Stimulated activated CD4-positive, alpha-beta T cell treated with anti-CD3 and anti-CD28 coated beads, Interleukin-12 subunit alpha, Interleukin-12 subunit beta, amount 100 ng/mL, for 24 hours (primary cell): ENCODE measurements around the gene PIEZO2.
"Not testable (repeated sequence)": the region's sequence is repeated elsewhere in the genome, so short reads cannot be mapped to it uniquely, and the experiment has no call there.

Experiments used
- DNase-seq, 2 experiments: peaks; one replicate each; pipeline ENCODE4 v3.0.0-alpha.2; 2020; ENCODE audit warnings: low read depth in 2 of 2

PIEZO2 gene

DNA sequence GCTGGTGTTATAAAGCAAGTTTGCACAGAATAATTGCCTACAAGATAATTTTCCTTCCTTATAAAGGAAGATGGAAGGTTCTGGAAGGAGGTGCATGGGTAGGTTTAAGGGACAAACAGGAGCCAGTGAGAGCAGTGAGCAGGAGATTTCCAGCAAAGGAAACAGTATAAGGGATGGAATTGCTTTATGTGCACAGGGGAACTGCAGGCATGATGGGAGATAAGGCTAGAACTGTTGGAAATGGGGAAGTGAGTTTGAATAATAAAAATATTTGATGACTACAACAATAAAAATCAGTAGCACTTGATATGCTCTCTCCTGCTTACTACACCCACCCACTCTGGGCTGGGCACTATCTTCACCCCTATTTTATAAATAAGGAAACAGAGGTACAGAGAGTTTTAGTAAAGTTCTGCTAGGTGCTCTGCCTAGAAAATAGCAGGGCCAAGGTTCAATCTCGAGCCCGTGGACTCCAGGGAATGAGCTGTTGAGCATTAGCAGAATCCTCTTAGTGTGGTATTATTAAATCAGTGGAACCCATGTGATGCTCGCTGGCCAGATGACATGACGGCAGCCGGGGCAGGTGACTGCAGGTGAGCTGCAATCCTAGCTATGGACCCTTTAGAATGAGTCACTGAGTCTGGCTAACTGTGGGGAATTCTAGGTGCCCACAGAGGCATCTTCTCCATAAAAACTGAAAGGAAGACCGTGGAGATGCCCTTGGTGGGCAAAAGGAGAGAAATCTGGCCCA lies 302.5 kb downstream of the PIEZO2 start:
- DNase-seq: no peak

GRCh38 chr18:10846035-10846434 lies 303.3 kb downstream of the PIEZO2 start:
- DNase-seq: not testable (repeated sequence)

DNA sequence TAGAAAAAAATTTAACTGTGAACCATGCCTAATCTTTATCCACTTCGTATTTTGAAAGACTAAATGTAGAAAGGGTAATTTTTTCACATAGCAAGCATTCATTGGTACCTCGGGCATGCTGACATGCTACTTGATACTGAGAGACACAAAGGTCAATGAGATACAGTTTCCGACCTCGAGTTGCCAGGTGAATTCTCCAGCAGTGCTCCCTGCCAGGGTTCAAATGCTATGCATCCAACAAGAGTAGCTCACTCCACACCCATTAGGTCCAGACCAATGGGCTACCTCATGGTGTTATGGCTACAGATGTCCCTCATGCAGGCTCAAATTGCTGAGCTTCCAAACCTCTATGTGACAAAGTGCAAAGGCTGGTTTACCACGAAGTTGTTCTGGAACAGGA lies 305.8 kb downstream of the PIEZO2 start:
- DNase-seq: no peak

GRCh38 chr18:10842861-10843260 lies 306.5 kb downstream of the PIEZO2 start:
- no peak for DNase-seq

DNA sequence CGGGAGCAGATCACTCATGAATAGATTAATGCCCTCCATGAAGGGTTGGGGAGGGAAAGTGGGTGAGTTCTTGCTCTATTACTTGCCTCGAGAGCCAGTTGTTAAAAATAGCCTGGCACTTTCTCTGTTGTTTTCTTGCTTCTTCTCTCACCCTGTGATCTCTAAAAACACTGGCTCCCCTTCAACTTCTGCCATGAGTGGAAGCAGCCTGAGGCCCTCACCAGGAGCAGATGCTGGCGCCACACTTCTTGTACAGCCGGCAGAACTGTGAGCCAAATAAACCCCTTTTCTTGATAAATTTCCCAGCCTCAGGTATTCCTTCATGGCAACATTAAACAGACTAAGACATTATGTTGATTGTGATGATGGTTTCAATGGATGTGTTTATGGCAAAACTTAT lies 307.0 kb downstream of the PIEZO2 start:
- no peak for DNase-seq

DNA sequence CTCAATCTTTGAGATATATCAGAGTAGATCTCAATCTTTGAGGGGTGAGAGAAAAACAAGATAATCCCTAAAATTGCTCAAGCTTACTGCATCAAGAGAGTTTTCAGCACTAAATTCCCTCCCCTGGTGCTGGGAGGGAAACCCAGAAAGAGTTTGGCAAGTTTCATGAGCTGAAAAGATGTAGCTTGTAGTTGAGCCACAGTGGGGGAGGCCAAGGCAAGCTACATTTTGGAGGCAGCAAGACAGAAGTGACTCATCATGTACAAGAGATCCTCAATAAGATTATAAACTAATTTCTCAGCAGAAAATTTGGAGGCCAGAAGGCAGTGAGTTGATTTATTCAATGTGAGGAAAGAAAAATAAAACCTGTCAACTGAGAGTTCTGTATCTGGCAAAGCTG lies 308.2 kb downstream of the PIEZO2 start:
- no peak for DNase-seq

- no peak for DNase-seq
Observed at GRCh38 chr18:10840743-10841142, 308.6 kb downstream of the PIEZO2 start.

DNA sequence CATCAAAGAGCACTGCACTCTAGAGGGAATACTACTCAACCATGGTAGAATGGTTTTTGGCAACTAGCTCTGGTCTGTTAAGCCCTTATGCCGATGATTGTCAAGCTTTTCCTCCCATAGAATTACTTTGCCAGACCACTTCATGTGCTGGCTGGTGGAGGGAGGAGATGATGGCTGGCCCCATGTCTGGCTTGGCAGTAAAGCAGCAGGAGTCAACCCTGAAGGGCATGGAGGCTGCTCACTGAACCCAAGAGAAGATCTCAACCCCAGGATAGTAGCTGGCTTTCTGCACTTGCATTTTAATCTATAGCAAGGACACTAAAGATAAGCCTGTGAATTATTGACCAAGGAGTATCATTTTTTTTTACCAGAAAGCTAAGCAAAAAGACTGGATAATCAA lies 309.9 kb downstream of the PIEZO2 start:
- DNase-seq: no peak

- no peak for DNase-seq
Observed at GRCh38 chr18:10838553-10838952, 310.8 kb downstream of the PIEZO2 start.

DNA sequence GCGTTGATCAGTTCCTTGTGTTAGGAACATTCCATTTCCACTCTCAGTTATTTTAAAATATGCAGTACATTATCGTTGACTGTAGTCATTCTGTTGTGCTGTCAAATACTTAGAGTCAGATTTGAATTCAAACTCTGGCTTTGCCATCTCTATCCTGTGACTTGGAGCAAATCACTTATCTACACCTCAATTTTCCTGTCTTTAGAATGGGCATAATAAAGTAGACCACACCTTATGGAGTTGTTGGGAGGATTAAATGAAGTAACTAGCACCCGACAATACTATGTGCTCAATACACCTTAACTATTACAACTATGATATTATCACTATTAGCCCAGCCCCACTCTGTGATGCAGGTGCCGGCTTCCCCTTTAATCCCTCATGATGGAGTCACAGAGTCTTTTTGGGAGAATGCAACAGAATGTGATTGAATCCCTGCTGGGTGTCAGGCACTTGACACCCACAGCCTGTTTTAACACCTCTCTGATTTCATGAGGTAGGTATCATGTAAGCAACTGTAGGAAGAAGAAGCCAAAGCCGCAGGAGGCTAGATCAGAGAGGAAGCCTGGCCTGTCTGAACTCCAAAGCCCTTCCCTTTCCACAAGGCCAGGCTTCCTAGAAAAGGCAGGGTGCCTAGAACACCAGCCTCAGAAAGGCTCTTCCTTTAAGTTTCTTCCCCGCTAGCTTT lies 315.1 kb downstream of the PIEZO2 start:
- no peak for DNase-seq

DNA sequence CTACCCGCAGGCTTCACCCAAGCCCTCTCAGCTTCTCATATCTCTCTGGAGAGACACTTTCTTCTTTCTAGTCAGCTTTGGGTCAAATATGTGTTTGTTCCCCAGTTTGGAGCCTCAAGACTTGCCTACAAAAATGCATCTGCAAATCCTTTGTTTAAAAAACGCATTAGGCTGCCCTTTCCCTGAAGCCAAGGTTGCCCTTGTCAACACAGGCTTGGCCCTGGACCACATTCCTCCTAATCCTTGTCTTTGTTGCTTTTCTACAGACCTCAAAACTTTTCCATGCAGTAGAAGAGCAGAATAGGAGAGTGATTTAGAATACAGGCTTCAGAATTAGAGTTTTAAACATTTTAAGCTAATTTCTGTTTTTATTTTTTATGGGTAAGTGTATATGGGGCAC lies 315.7 kb downstream of the PIEZO2 start:
- DNase-seq: no peak

GRCh38 chr18:10826400-10826799 lies 323.0 kb downstream of the PIEZO2 start:
- DNase-seq: no peak

GRCh38 chr18:10822456-10822855 lies 326.9 kb downstream of the PIEZO2 start:
- no peak for DNase-seq

DNA sequence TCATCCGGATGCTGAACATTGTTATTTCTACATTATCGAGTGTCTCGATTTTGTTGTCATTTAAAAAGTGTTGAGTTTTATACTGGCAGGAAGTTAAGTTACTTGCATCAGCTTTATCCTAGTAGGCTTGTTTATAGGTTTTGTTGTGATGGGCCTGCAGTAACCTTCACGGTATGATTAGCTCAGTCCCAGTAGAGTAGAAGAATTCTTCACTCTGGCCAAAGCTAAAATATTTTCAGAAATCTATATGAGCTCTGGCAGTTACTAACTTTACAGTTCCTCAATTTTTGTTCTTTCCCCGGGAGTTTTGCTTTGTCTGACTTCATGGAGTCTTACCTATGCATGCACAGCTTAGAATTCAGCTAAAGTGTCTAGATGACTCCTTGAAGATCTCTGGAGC lies 328.7 kb downstream of the PIEZO2 start:
- DNase-seq: no peak

GRCh38 chr18:10814336-10814735 lies 335.0 kb downstream of the PIEZO2 start:
- DNase-seq: no peak

DNA sequence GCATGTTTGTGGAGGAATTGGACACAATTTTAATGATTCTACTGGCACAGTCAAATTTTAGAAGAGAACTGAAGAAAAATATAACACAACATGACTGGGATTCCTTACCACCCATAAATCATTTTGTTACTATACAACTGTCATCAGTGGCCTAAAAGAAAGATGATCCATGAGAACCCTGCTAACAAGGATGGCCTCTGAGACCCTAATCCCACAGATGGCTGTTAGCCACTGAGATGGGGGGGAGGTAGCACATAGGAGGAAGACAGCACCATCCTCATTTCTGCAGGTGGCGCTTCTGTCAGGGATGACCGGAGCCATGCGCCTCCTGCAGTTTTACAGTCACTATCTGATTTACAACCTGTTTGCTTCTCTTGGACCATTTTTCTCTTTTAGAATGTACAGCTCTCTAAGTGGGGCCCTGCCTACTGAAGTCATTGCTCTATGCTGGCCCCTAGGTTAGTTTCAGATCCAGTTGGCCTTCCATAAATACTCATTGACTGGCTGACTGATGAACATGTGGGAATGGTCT lies 343.7 kb downstream of the PIEZO2 start:
- DNase-seq: no peak

GRCh38 chr18:10804126-10804525 lies 345.2 kb downstream of the PIEZO2 start:
- no peak for DNase-seq

DNA sequence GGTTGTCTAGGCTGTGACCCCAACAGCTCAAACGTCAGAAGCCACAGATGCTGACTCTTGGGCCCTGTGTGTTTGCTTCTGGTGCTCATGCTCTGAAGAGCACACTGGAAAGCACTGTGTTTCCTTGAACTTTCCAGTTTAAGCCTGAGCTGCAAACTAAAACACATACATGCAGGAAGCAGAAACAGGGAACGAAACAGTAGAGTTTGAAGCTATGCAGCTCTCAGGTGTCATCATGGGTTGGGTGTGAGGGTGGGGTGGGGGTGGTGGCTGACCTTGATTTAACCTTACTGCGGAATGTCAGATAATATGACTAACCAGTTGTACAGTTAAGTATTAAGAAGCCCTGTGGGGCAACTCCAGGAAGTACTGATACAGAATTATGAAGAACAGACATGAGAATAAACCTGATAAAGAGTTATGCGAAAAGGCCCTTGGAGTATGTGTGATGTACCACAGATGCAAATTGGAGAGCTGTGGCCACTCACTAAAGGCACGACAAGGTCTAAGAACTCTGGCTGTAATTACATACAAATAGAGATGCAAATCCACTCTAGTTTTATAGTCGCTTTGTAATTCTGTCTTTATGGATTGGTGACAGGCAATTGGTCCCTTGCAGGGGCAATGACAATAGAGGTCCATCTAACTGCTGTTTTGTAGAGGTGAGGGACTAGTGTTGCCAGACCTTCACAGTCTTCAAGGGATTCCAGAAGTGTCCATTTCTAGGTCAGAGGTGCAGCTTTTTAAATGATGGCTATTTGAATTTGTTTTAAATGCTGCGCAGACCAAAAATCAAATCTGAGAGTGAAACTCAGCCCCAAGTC lies 350.4 kb downstream of the PIEZO2 start:
- DNase-seq: no peak

- DNase-seq: no peak
Observed at GRCh38 chr18:10797896-10798295, 351.5 kb downstream of the PIEZO2 start.

DNA sequence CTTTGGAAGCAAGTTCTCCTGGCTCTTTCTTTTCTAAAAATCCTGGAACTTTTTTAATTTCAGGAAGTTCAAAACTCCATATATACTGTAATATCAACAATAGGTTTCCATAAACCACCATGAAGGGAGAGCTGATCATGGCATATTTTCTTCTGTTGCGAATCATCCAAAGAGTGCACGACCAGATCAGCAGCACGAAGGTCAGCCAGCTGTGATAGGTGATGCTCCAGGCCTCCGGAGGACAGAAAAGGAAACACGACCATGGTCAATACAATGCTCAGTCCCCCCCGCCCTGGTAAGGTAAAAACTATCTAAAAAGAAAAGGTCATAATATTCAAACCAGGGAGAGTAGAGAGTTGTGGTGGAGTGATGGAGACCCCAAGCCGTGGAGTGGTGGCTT lies 354.6 kb downstream of the PIEZO2 start:
- DNase-seq: no peak

DNA sequence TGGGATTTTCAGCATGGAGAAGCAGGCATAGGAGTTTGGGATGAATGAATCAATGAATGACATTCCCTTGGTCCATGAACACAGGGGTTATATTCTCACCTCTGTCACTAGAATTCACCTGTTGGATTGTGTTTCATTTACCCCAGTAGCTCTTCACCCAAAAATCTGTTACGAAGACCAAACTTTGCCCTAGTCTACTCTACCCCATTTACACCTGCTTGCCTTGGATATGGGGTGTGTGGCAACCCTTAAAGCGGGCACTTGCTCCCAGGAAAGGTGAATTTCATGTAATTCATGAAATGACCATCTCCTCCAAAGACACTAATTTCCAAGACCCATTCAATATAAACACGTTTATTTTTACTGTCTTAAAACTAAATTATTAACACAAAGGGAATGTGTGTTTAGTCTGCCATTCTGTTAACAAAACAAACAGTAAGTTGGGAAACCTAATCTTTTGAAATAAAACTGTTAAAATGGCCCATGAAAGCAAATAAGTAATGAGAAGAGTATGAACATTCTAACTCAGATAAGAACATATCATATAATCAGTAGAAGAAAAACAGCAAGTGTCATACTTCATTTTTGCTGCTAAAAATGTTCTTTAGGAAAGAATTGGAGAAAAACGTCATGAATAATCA lies 355.5 kb downstream of the PIEZO2 start:
- no peak for DNase-seq

DNA sequence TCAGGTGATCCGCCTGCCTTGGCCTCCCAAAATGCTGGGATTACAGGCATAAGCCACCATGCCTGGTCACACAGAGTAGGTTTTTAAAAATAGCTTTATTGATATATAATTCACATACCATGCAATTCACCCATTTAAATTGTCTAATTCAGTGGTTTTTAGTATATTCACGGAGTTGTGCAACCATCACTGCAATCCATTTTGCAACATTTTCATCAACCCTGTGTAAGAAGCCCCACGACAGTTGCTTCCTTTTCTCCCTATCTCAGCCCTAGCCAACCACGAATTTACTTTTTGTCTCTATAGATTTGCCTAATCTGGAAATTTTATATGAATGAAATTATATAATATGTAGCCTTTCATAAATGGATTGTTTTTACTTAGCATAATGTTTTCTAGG lies 357.2 kb downstream of the PIEZO2 start:
- DNase-seq: no peak
